ENCODE data around the gene NID2.

The NID2 gene

GRCh38 chr14:52012635-52013034, 56.2 kb downstream of the NID2 start:
- Histone ChIP-seq H3K79me1 (ENCODE audit: low read length) (no peaks in the 10 kb centered on the region), H3K4ac (ENCODE audit: low read depth, low read length) (no peak overlapping the region), H2BK120ac (ENCODE audit: insufficient read depth, low read length, poor library complexity) (no peak overlapping the region), H3K4me3 (ENCODE audit: low read depth, low read length) (no peak overlapping the region), H4K12ac (ENCODE audit: low read depth, low read length) (no peak overlapping the region), H3K9ac (ENCODE audit: low read length) (no peak overlapping the region), H3K27me3 (ENCODE audit: insufficient read depth, low read length) (no peaks in the 10 kb centered on the region), H3K27ac (ENCODE audit: low read depth, low read length) (no peak overlapping the region), H3K4me2 (ENCODE audit: low read length) (no peak overlapping the region), H3K79me2 (ENCODE audit: control insufficient read depth, insufficient read depth, low read length, poor library complexity) (no peaks in the 10 kb centered on the region), H3K9me3 (ENCODE audit: insufficient read depth, low read depth, low read length) (no peaks in the 10 kb centered on the region), H4K8ac (ENCODE audit: low read depth, low read length) (no peak overlapping the region), H3K36me3 (ENCODE audit: control insufficient read depth in 1 of 2, insufficient read depth in 2 of 2, low read length in 2 of 2) (peaks cover 16 to 27% of the 10 kb centered on the region in 2 experiments), H3K14ac (ENCODE audit: low read length) (no peak overlapping the region), H2AK5ac (ENCODE audit: low read length) (no peak overlapping the region), H2BK12ac (ENCODE audit: low read length) (no peak overlapping the region), H3K18ac (ENCODE audit: low read length) (no peak overlapping the region), H2AFZ (ENCODE audit: insufficient read depth, low read length, poor library complexity) (no peak overlapping the region), H3K4me1 (ENCODE audit: control insufficient read depth in 1 of 2, insufficient read depth in 2 of 2, low read length in 2 of 2) (peaks cover 4 to 6% of the 10 kb centered on the region in 2 experiments), H3K23ac (ENCODE audit: low read length) (no peak overlapping the region), H4K91ac (ENCODE audit: low read depth, low read length) (no peak overlapping the region), H2BK5ac (ENCODE audit: low read depth, low read length, poor library complexity) (no peak overlapping the region)
- no CpG with 5 or more reads among the region's 4 CpGs for WGBS (ENCODE audit: extremely low coverage, insufficient coverage, insufficient read length)
- DNase-seq, result no peak

- no peak overlapping the region for H2AFZ ChIP-seq (ENCODE audit: insufficient read depth, low read length, poor library complexity)
- no peak overlapping the region for H2AK5ac ChIP-seq (ENCODE audit: low read length)
- H2BK12ac ChIP-seq (ENCODE audit: low read length), result no peak overlapping the region
- H3K18ac ChIP-seq (ENCODE audit: low read length), result no peak overlapping the region
- H3K9ac ChIP-seq (ENCODE audit: low read length), result no peak overlapping the region
- H3K23ac ChIP-seq (ENCODE audit: low read length), result no peak overlapping the region
- no peak overlapping the region for H2BK5ac ChIP-seq (ENCODE audit: low read depth, low read length, poor library complexity)
- no peak overlapping the region for H3K4ac ChIP-seq (ENCODE audit: low read depth, low read length)
- H3K27me3 ChIP-seq (ENCODE audit: insufficient read depth, low read length), result no peaks in the 10 kb centered on the region
- H2BK120ac ChIP-seq (ENCODE audit: insufficient read depth, low read length, poor library complexity), result no peak overlapping the region
- peaks cover 4 to 6% of the 10 kb centered on the region in 2 experiments for H3K4me1 ChIP-seq (ENCODE audit: control insufficient read depth in 1 of 2, insufficient read depth in 2 of 2, low read length in 2 of 2)
- no CpG with 5 or more reads among the region's 9 CpGs for WGBS (ENCODE audit: extremely low coverage, insufficient coverage, insufficient read length)
- no peak for DNase-seq
- no peaks in the 10 kb centered on the region for H3K9me3 ChIP-seq (ENCODE audit: insufficient read depth, low read depth, low read length)
- H4K8ac ChIP-seq (ENCODE audit: low read depth, low read length), result no peak overlapping the region
- no peak overlapping the region for H3K4me2 ChIP-seq (ENCODE audit: low read length)
- no peaks in the 10 kb centered on the region for H3K79me1 ChIP-seq (ENCODE audit: low read length)
- H3K36me3 ChIP-seq (ENCODE audit: control insufficient read depth in 1 of 2, insufficient read depth in 2 of 2, low read length in 2 of 2), result peaks cover 16 to 27% of the 10 kb centered on the region in 2 experiments
- no peak overlapping the region for H3K4me3 ChIP-seq (ENCODE audit: low read depth, low read length)
- H4K12ac ChIP-seq (ENCODE audit: low read depth, low read length), result no peak overlapping the region
- H3K27ac ChIP-seq (ENCODE audit: low read depth, low read length), result no peak overlapping the region
- H4K91ac ChIP-seq (ENCODE audit: low read depth, low read length), result no peak overlapping the region
- H3K79me2 ChIP-seq (ENCODE audit: control insufficient read depth, insufficient read depth, low read length, poor library complexity), result no peaks in the 10 kb centered on the region
- H3K14ac ChIP-seq (ENCODE audit: low read length), result no peak overlapping the region
These were observed 57.3 kb downstream of the NID2 start for GRCh38 chr14:52011523-52011922.

GRCh38 chr14:52010173-52010693, 58.6 kb downstream of the NID2 start:
- Histone ChIP-seq H3K4me3 (ENCODE audit: low read depth, low read length) (no peak overlapping the region), H3K9me3 (ENCODE audit: insufficient read depth, low read depth, low read length) (no peaks in the 10 kb centered on the region), H2AK5ac (ENCODE audit: low read length) (no peak overlapping the region), H4K8ac (ENCODE audit: low read depth, low read length) (no peak overlapping the region), H2AFZ (ENCODE audit: insufficient read depth, low read length, poor library complexity) (no peak overlapping the region), H3K79me2 (ENCODE audit: control insufficient read depth, insufficient read depth, low read length, poor library complexity) (no peaks in the 10 kb centered on the region), H3K27me3 (ENCODE audit: insufficient read depth, low read length) (no peaks in the 10 kb centered on the region), H3K9ac (ENCODE audit: low read length) (no peak overlapping the region), H3K18ac (ENCODE audit: low read length) (no peak overlapping the region), H3K4me2 (ENCODE audit: low read length) (no peak overlapping the region), H3K79me1 (ENCODE audit: low read length) (no peaks in the 10 kb centered on the region), H2BK12ac (ENCODE audit: low read length) (no peak overlapping the region), H3K14ac (ENCODE audit: low read length) (no peak overlapping the region), H3K4me1 (ENCODE audit: control insufficient read depth in 1 of 2, insufficient read depth in 2 of 2, low read length in 2 of 2) (peaks cover 2% of the 10 kb centered on the region in 2 experiments), H4K12ac (ENCODE audit: low read depth, low read length) (no peak overlapping the region), H2BK5ac (ENCODE audit: low read depth, low read length, poor library complexity) (no peak overlapping the region), H3K27ac (ENCODE audit: low read depth, low read length) (no peak overlapping the region), H4K91ac (ENCODE audit: low read depth, low read length) (no peak overlapping the region), H3K23ac (ENCODE audit: low read length) (no peak overlapping the region), H3K36me3 (ENCODE audit: control insufficient read depth in 1 of 2, insufficient read depth in 2 of 2, low read length in 2 of 2) (peaks cover 16 to 36% of the 10 kb centered on the region in 2 experiments), H2BK120ac (ENCODE audit: insufficient read depth, low read length, poor library complexity) (no peak overlapping the region), H3K4ac (ENCODE audit: low read depth, low read length) (no peak overlapping the region)
- WGBS (ENCODE audit: extremely low coverage, insufficient coverage, insufficient read length), result no CpG with 5 or more reads among the region's 3 CpGs
- DNase-seq, result no peak

- no peak overlapping the region for H4K8ac ChIP-seq (ENCODE audit: low read depth, low read length)
- WGBS (ENCODE audit: extremely low coverage, insufficient coverage, insufficient read length), result no CpG with 5 or more reads among the region's 4 CpGs
These were observed 60.7 kb downstream of the NID2 start for GRCh38 chr14:52008136-52008535.

More at GRCh38 chr14:52008136-52008535, 60.7 kb downstream of the NID2 start:
- H2BK12ac ChIP-seq (ENCODE audit: low read length), result no peak overlapping the region
- peak overlapping the region; percentile 45 for H3K27ac ChIP-seq (ENCODE audit: low read depth, low read length)
- H3K4me2 ChIP-seq (ENCODE audit: low read length), result no peak overlapping the region
- H4K91ac ChIP-seq (ENCODE audit: low read depth, low read length), result no peak overlapping the region
- no peak overlapping the region for H3K4me3 ChIP-seq (ENCODE audit: low read depth, low read length)
- H4K12ac ChIP-seq (ENCODE audit: low read depth, low read length), result no peak overlapping the region
- no peak overlapping the region for H3K4ac ChIP-seq (ENCODE audit: low read depth, low read length)
- H3K36me3 ChIP-seq (ENCODE audit: control insufficient read depth in 1 of 2, insufficient read depth in 2 of 2, low read length in 2 of 2), result peaks cover 16 to 41% of the 10 kb centered on the region in 2 experiments
- H3K9ac ChIP-seq (ENCODE audit: low read length), result no peak overlapping the region
- peak; percentile 7 to 47 for DNase-seq
- H3K27me3 ChIP-seq (ENCODE audit: insufficient read depth, low read length), result no peaks in the 10 kb centered on the region
- H3K9me3 ChIP-seq (ENCODE audit: insufficient read depth, low read depth, low read length), result no peaks in the 10 kb centered on the region
- H2AFZ ChIP-seq (ENCODE audit: insufficient read depth, low read length, poor library complexity), result no peak overlapping the region
- no peak overlapping the region for H2BK5ac ChIP-seq (ENCODE audit: low read depth, low read length, poor library complexity)
- no peak overlapping the region for H2BK120ac ChIP-seq (ENCODE audit: insufficient read depth, low read length, poor library complexity)
- H3K23ac ChIP-seq (ENCODE audit: low read length), result no peak overlapping the region
- H3K4me1 ChIP-seq (ENCODE audit: control insufficient read depth in 1 of 2, insufficient read depth in 2 of 2, low read length in 2 of 2), result peaks cover 2% of the 10 kb centered on the region in 2 experiments
- no peaks in the 10 kb centered on the region for H3K79me1 ChIP-seq (ENCODE audit: low read length)
- no peak overlapping the region for H2AK5ac ChIP-seq (ENCODE audit: low read length)
- H3K14ac ChIP-seq (ENCODE audit: low read length), result no peak overlapping the region
- H3K18ac ChIP-seq (ENCODE audit: low read length), result no peak overlapping the region
- H3K79me2 ChIP-seq (ENCODE audit: control insufficient read depth, insufficient read depth, low read length, poor library complexity), result no peaks in the 10 kb centered on the region
